Measurements from ENCODE around the gene PAXX.

Gene PAXX

GRCh38 chr9:137034039-137034708, 42.0 kb downstream of the PAXX start:
- no peak for DNase-seq

GRCh38 chr9:137034709-137035506, 42.7 kb downstream of the PAXX start:
- peak; percentile 89 for DNase-seq

GRCh38 chr9:137035507-137035834, 43.2 kb downstream of the PAXX start:
- DNase-seq: no peak

- no peak for DNase-seq
These were observed 43.7 kb downstream of the PAXX start for GRCh38 chr9:137035937-137036336.

- DNase-seq: no peak
These were observed 44.8 kb downstream of the PAXX start for GRCh38 chr9:137037035-137037434.

GRCh38 chr9:137037483-137037882, 45.3 kb downstream of the PAXX start:
- no peak for DNase-seq

GRCh38 chr9:137038916-137039315, 46.7 kb downstream of the PAXX start:
- DNase-seq: no peak

- DNase-seq: no peak
These were observed 47.6 kb downstream of the PAXX start for GRCh38 chr9:137039611-137040366.

- DNase-seq: no peak
These were observed 48.3 kb downstream of the PAXX start for GRCh38 chr9:137040568-137040967.

- no peak for DNase-seq
These were observed 48.9 kb downstream of the PAXX start for GRCh38 chr9:137041124-137041523.

GRCh38 chr9:137042751-137043727, 50.8 kb downstream of the PAXX start:
- no peak for DNase-seq
